Activated CD4-positive, alpha-beta memory T cell treated with anti-CD3 and anti-CD28 coated beads for 36 hours (primary cell): ENCODE measurements around the gene SLC35G1. TPM values are rescaled to one million over a fixed set of nuclear protein-coding genes. Genes with fewer than 3 reads are reported as not detected.

Experiments used
- CTCF ChIA-PET: fragments of 350-600 bp; sonication (Branson Sonifier 250); formaldehyde crosslinking; loops from one replicate; lab custom pipeline; 2021; ENCODE audit warnings: antibody characterized with exemption, inconsistent platforms; lab: Charles Lee
- POLR2A ChIA-PET: fragments of 350-600 bp; sonication (Branson Sonifier 250); formaldehyde crosslinking; loops from one replicate; lab custom pipeline; 2021; ENCODE audit warnings: antibody characterized with exemption; lab: Charles Lee
- DNase-seq: peaks from one replicate; pipeline ENCODE4 v3.0.0-alpha.2; 2020
- H3K27ac Mint-ChIP-seq: one replicate; pipeline ENCODE4 v1.8.0; 2021; ENCODE audit warnings: mixed read lengths
- H3K27me3 Mint-ChIP-seq: one replicate; pipeline ENCODE4 v1.8.0; 2021; ENCODE audit warnings: mixed read lengths
- H3K36me3 Mint-ChIP-seq: one replicate; pipeline ENCODE4 v1.8.0; 2021; ENCODE audit warnings: mixed read lengths
- H3K4me1 Mint-ChIP-seq: one replicate; pipeline ENCODE4 v1.8.0; 2021; ENCODE audit warnings: low read depth, mixed read lengths
- H3K4me3 Mint-ChIP-seq: one replicate; pipeline ENCODE4 v1.8.0; 2021; ENCODE audit warnings: mild to moderate bottlenecking, mixed read lengths
- H3K9me3 Mint-ChIP-seq: one replicate; pipeline ENCODE4 v1.8.0; 2021; ENCODE audit warnings: mixed read lengths
- intact Hi-C: fragments of 100-400 bp; cut with micrococcal nuclease; formaldehyde crosslinking; loops from one replicate; pipeline ENCODE4 v1.15.1; 2023
- total RNA-seq, 2 experiments: library from RNA; stranded (reverse); gene quantifications; one replicate each; pipeline ENCODE4 v1.2.3, GENCODE V29; 2021

The SLC35G1 gene
- 1 to 10 TPM; 2.8 to 3.0 TPM for total RNA-seq

DNA sequence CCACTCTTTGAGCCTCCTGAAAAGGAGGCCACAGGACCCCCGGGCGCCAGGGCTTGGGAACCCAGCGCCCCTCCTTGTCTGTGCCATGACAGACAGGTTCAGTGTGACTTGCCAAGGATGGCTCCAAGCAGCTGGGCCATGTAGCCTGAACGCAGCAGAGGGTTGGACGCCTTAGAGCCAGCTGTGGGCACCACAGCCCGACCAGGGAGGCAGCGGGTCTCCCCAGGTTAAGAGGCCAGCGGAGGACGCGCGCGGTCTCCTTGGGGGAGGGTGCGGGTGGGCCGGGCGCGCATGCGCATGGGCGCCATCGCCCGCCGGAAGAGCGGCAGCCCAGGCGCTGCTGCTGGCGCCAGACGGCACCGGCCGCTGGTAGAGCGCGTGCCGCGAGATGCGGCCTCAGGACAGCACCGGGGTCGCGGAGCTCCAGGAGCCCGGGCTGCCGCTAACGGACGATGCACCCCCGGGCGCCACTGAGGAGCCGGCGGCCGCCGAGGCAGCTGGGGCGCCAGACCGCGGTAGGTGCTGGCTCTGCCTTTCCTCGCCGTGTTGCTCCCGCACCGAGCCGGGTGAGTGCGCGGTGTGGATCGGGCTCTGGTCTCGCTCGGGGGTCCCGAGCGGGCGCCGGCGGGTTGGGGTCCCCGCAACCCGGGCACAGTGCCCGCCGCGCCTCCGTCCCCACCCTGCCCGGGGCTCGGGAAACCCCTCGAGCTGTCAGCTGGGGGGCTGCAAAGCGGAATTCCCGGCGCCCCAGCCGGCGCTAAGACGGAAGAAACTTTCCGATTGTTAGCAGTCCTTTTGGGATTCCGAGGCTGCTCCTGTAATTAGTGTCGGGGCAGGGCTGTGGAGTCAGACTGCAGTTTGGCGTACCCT is at the start of gene SLC35G1:
TSS of gene SLC35G1 (plus strand) at position 333 of the 870 bp plus-strand sequence. CDS start at position 389, 56 bp downstream.
- Mint-ChIP-seq H3K9me3 (no peaks in the 10 kb centered on the region), H3K36me3 (peaks cover 7% of the 10 kb centered on the region), H3K27me3 (peaks cover 11% of the 10 kb centered on the region), H3K27ac (no peak within 1 kb of the TSS), H3K4me1 (peaks cover 30% of the 10 kb centered on the region), H3K4me3 (peak within 1 kb of the TSS; percentile 76)
- POLR2A ChIA-PET, result interaction anchor here (1.2 kb wide), 1 partner anchor 11 kb away, joined by 4 read pairs; no protein-coding TSS in a partner anchor
- CTCF ChIA-PET, result interaction anchor here (1.1 kb wide), 1 partner anchor 28 kb away, joined by 3 read pairs; no protein-coding TSS in a partner anchor
- intact Hi-C loops, result loop anchor here (5.0 kb wide), 2 partner anchors 192 to 653 kb away; partner anchors contain the start of genes FRA10AC1 and HELLS
- peak; percentile 80 for DNase-seq

GRCh38 chr10:93844979-93845626 is 48.7 kb upstream of the SLC35G1 start:
- H3K4me3 Mint-ChIP-seq, result no peak overlapping the region
- intact Hi-C loops, result no loop called here
- H3K9me3 Mint-ChIP-seq, result no peaks in the 10 kb centered on the region
- no peaks in the 10 kb centered on the region for H3K4me1 Mint-ChIP-seq
- no peak overlapping the region for H3K27ac Mint-ChIP-seq
- no peaks in the 10 kb centered on the region for H3K36me3 Mint-ChIP-seq
- CTCF ChIA-PET, result interaction anchor here (1.5 kb wide), 1 partner anchor 14 kb away, joined by 6 read pairs; no protein-coding TSS in a partner anchor
- POLR2A ChIA-PET, result no interaction called here
- peaks cover 4% of the 10 kb centered on the region for H3K27me3 Mint-ChIP-seq
- no peak for DNase-seq

DNA sequence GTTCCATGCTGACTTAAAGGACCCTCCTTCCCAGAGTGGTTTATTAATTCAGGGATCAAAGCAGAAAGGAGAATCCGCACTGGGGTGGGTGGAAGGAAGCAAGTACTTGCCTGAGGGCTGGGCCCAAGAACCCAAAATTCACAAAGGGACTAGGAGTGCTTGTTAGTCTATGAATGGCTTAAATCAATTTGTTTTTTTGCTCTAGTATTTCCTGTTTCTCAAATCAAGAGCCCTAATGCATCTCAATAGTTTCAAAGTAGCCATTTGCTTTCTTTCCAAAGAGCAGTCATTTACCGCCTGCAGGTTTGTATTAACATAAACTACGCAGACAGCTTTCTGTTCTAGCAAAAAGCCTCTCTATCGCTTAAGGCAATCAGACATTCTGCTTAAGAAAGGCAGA is 44.2 kb upstream of the SLC35G1 start:
- Mint-ChIP-seq H3K9me3 (peaks cover 2% of the 10 kb centered on the region), H3K36me3 (no peaks in the 10 kb centered on the region), H3K27me3 (peaks cover 3% of the 10 kb centered on the region), H3K27ac (no peak overlapping the region), H3K4me3 (no peak overlapping the region), H3K4me1 (no peaks in the 10 kb centered on the region)
- ChIA-PET CTCF (no interaction called here), POLR2A (no interaction called here)
- DNase-seq, result no peak
- intact Hi-C loops, result no loop called here

DNA sequence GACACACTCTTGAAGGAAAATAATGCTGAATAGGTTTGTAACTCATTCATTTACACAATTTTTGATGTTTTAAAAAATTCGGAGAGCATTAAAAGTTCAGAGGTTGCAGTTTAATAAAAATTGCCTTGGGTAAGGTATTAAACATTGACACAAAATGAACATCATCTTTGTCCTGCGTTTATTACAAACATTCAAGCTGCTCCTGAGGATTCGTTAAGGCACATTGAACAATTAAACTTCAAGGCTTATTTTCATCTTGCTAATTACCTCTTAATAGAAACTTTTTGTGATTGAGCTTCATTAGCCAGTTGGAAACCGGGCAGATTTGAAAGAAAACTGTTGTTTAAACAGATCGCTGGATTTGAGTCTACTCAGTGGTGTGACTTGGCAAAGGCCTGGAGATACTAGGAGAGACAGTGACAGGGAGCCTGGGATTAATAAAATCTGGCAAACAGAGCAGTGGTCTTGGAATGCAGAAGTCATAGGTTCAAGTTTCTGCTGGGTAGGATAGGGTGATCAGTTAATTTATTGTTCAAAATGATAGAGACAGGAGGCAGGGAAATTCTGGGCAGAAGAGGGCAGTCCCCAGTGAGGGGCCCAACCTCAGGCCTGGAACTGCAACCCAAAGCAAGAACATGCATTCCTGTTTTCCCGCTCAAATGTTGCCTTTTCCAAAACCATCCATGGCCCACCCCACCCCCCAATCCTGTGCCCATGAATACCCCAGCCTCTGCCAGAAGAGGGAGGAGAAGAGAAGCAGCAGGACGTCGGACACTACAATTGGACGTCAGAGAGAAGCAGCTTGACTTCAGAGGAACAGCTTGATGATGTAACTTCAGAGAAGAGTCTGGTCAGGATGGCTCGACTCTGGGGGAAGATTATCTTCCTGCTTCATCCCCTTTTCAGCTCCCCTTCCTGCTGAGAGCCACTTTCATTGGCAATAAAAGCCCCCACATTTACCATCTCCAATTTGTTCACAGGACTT is 43.5 kb upstream of the SLC35G1 start:
- Mint-ChIP-seq H3K4me3 (no peak overlapping the region), H3K27me3 (peaks cover 3% of the 10 kb centered on the region), H3K9me3 (peaks cover 2% of the 10 kb centered on the region), H3K4me1 (no peaks in the 10 kb centered on the region), H3K36me3 (no peaks in the 10 kb centered on the region), H3K27ac (no peak overlapping the region)
- CTCF ChIA-PET, result no interaction called here
- no peak for DNase-seq
- intact Hi-C loops, result no loop called here
- POLR2A ChIA-PET, result no interaction called here

GRCh38 chr10:93851169-93851568 is 42.6 kb upstream of the SLC35G1 start:
- ChIA-PET CTCF (no interaction called here), POLR2A (no interaction called here)
- Mint-ChIP-seq H3K27ac (no peak overlapping the region), H3K27me3 (peaks cover 3% of the 10 kb centered on the region), H3K4me3 (no peak overlapping the region), H3K9me3 (peaks cover 2% of the 10 kb centered on the region), H3K4me1 (no peaks in the 10 kb centered on the region), H3K36me3 (no peaks in the 10 kb centered on the region)
- DNase-seq, result no peak
- intact Hi-C loops, result no loop called here

- Mint-ChIP-seq H3K4me1 (no peaks in the 10 kb centered on the region), H3K36me3 (no peaks in the 10 kb centered on the region), H3K4me3 (no peak overlapping the region), H3K9me3 (peaks cover 2% of the 10 kb centered on the region), H3K27ac (no peak overlapping the region), H3K27me3 (peaks cover 3% of the 10 kb centered on the region)
- ChIA-PET CTCF (no interaction called here), POLR2A (no interaction called here)
- no peak for DNase-seq
- intact Hi-C loops, result no loop called here
These were observed 41.2 kb upstream of the SLC35G1 start for GRCh38 chr10:93852476-93853095.

- CTCF ChIA-PET, result no interaction called here
- no peaks in the 10 kb centered on the region for H3K36me3 Mint-ChIP-seq
- POLR2A ChIA-PET, result no interaction called here
- H3K9me3 Mint-ChIP-seq, result peaks cover 2% of the 10 kb centered on the region
- no peaks in the 10 kb centered on the region for H3K27me3 Mint-ChIP-seq
- intact Hi-C loops, result no loop called here
- DNase-seq, result no peak
- no peaks in the 10 kb centered on the region for H3K4me1 Mint-ChIP-seq
- no peak overlapping the region for H3K27ac Mint-ChIP-seq
- no peak overlapping the region for H3K4me3 Mint-ChIP-seq
These were observed 38.8 kb upstream of the SLC35G1 start for GRCh38 chr10:93854975-93855374.

GRCh38 chr10:93856349-93857145 is 37.2 kb upstream of the SLC35G1 start:
- Mint-ChIP-seq H3K9me3 (peaks cover 2% of the 10 kb centered on the region), H3K4me1 (no peaks in the 10 kb centered on the region), H3K27ac (no peak overlapping the region), H3K36me3 (no peaks in the 10 kb centered on the region), H3K27me3 (no peaks in the 10 kb centered on the region), H3K4me3 (no peak overlapping the region)
- DNase-seq, result no peak
- CTCF ChIA-PET, result interaction anchor here (0.6 kb wide), 1 partner anchor 229 kb away, joined by 3 read pairs; no protein-coding TSS in a partner anchor
- POLR2A ChIA-PET, result no interaction called here
- intact Hi-C loops, result no loop called here

DNA sequence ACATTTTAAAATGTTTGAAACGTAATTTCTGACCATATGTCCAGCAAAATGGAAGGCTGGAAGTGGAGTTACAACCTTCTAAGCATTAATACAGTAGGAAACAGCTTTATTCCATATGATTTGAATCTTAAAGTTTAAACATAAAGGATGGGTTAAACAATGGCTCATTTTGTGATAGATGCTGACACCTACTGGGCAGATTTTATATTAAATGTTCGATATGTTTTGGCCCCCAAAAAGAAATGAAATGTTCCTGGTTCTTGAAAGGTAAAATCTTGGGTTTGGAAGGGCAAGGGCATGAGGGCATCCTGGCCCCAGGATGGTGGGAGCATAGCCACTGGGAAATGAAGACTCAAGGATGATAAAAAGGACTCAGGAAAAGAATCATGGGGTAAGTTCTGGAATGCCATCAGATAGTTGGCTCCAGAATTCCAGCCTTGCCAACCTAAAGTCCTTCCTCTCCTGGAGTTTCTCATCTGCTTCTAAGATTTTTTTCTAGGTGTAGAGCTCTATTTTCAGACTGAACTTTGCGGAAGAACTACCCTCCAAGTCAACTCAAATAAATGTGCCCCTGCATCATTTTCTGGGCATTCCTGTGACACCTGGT is 34.6 kb upstream of the SLC35G1 start:
- no peaks in the 10 kb centered on the region for H3K9me3 Mint-ChIP-seq
- intact Hi-C loops, result loop anchor here (2.0 kb wide), 1 partner anchor 304 kb away; no protein-coding TSS in a partner anchor
- no peaks in the 10 kb centered on the region for H3K27me3 Mint-ChIP-seq
- H3K4me3 Mint-ChIP-seq, result no peak overlapping the region
- no peaks in the 10 kb centered on the region for H3K4me1 Mint-ChIP-seq
- ChIA-PET POLR2A (no interaction called here), CTCF (interaction anchor here (0.6 to 2.3 kb wide), 11 partner anchors 11 to 305 kb away, joined by 3 to 17 read pairs (median 5); partner anchors contain the start of gene FRA10AC1)
- no peaks in the 10 kb centered on the region for H3K36me3 Mint-ChIP-seq
- H3K27ac Mint-ChIP-seq, result no peak overlapping the region
- no peak for DNase-seq

DNA sequence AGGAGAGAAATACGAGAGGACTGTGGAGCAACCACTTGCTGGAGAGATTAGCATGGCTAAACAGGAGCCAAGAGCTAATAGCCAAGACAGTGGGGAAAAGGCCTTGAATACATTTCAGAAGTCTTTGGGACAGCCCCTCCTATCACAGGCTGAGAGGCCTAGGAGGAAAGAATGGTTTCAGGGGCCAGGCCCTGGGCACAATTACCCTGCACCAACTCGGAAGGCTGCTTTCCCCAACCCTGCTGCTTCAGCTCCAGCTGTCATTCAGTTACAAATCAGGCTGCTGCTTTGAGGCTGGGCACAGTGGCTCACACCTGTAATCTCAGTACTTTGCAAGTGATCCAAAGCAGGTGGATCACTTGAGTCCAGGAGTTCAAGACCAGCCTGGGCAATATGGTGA is 32.0 kb upstream of the SLC35G1 start:
- intact Hi-C loops, result no loop called here
- no peak overlapping the region for H3K27ac Mint-ChIP-seq

More for the DNA sequence above, 32.0 kb upstream of the SLC35G1 start:
- no peaks in the 10 kb centered on the region for H3K9me3 Mint-ChIP-seq
- no peak for DNase-seq
- peaks cover 1% of the 10 kb centered on the region for H3K27me3 Mint-ChIP-seq
- H3K4me1 Mint-ChIP-seq, result no peaks in the 10 kb centered on the region
- POLR2A ChIA-PET, result no interaction called here
- CTCF ChIA-PET, result no interaction called here
- no peak overlapping the region for H3K4me3 Mint-ChIP-seq
- no peaks in the 10 kb centered on the region for H3K36me3 Mint-ChIP-seq
